HCT116 (cell line): ENCODE data around the gene SACM1L. TPM values are rescaled to one million over a fixed set of nuclear protein-coding genes. Genes with fewer than 3 reads are reported as not detected.

Source experiments
- total RNA-seq: library from RNA; stranded (reverse); gene quantifications from one replicate; pipeline ENCODE4 v1.2.1, GENCODE V29; 2021; ENCODE audit not compliant: unreplicated experiment

The SACM1L gene
- total RNA-seq, 1 experiment from 2014 or later, result 27.3 TPM

Other genes with a start within 250 kb of the SACM1L start
- 40.8 TPM for gene LIMD1, start 94.6 kb upstream of the SACM1L start, total RNA-seq
- 0.89 TPM for gene SLC6A20, start 107.1 kb downstream of the SACM1L start, total RNA-seq
- gene LZTFL1, start 152.7 kb downstream of the SACM1L start, total RNA-seq, result 21.0 TPM
- not detected for gene CCR9, start 197.1 kb downstream of the SACM1L start, total RNA-seq